Measurements from ENCODE around the gene ACTA2. TPM values are rescaled to one million over a fixed set of nuclear protein-coding genes. Genes with fewer than 3 reads are reported as not detected.
A peak's percentile ranks its signal among the peaks of the same experiment; 100 is the strongest.

Gene ACTA2
- total and polyA plus RNA-seq, 2 donors (not counting 1 experiment from before 2014, with no cell fraction given), result 1.8 to 3.7 TPM

- TF ChIP-seq, protein P1, sequence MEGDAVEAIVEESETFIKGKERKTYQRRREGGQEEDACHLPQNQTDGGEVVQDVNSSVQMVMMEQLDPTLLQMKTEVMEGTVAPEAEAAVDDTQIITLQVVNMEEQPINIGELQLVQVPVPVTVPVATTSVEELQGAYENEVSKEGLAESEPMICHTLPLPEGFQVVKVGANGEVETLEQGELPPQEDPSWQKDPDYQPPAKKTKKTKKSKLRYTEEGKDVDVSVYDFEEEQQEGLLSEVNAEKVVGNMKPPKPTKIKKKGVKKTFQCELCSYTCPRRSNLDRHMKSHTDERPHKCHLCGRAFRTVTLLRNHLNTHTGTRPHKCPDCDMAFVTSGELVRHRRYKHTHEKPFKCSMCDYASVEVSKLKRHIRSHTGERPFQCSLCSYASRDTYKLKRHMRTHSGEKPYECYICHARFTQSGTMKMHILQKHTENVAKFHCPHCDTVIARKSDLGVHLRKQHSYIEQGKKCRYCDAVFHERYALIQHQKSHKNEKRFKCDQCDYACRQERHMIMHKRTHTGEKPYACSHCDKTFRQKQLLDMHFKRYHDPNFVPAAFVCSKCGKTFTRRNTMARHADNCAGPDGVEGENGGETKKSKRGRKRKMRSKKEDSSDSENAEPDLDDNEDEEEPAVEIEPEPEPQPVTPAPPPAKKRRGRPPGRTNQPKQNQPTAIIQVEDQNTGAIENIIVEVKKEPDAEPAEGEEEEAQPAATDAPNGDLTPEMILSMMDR (IDR thresholded peaks at IDR 0.05), result no peak
- no peak for TF ChIP-seq EZH2 (IDR thresholded peaks at IDR 0.05; ENCODE audit: borderline replicate concordance, insufficient read depth, low read depth, low read length, poor library complexity, severe bottlenecking)
- Mint-ChIP-seq H3K27me3 (no peaks in the 10 kb centered on the region), H3K4me1 (peaks cover 64% of the 10 kb centered on the region), H3K9me3 (ENCODE audit: insufficient read depth) (no peaks in the 10 kb centered on the region), H3K4me3 (peak overlapping the region; percentile 49), H3K27ac (peak overlapping the region; percentile 84)
- ChIA-PET POLR2A (interaction anchor here (0.7 to 4.1 kb wide), 3 partner anchors 12 to 19 kb away, joined by 3 to 47 read pairs (median 17); partner anchors contain the start of gene STAMBPL1), CTCF (interaction anchor here (0.9 to 6.7 kb wide), 6 partner anchors 13 to 67 kb away, joined by 3 to 63 read pairs (median 22); no protein-coding TSS in a partner anchor)
- no peak overlapping the region for H3K9ac ChIP-seq (ENCODE audit: low read length)
- no peak for ATAC-seq (ENCODE audit: low read depth)
- H3K4me1 ChIP-seq (ENCODE audit: control insufficient read depth in 2 of 2, insufficient read depth in 2 of 2, low read length in 2 of 2), result peaks cover 38 to 65% of the 10 kb centered on the region in 2 donors
- no peaks in the 10 kb centered on the region for H3K27me3 ChIP-seq (replicated peaks in 1 of 4; ENCODE audit: control extremely low read depth in 1 of 4, control insufficient read depth in 3 of 4, insufficient read depth in 4 of 4, low read length in 3 of 4)
- H3K79me2 ChIP-seq (ENCODE audit: control insufficient read depth, insufficient read depth, low read length), result peaks cover 21% of the 10 kb centered on the region
- no peak overlapping the region for H2AFZ ChIP-seq (ENCODE audit: insufficient read depth, low read depth, low read length, poor library complexity, severe bottlenecking)
- intact Hi-C loops (cut with micrococcal nuclease), result loop anchor here (2.0 kb wide), 1 partner anchor 33 kb away; no protein-coding TSS in a partner anchor
- H3K27ac ChIP-seq (ENCODE audit: low read length in 2 of 2), result peak overlapping the region in 1 of 2 donors; percentile 81
- WGBS (ENCODE audit: insufficient coverage), result 86% methylated on average over 2 of the region's 2 CpGs
- no peak for DNase-seq
- H3K4me3 ChIP-seq (ENCODE audit: control extremely low read depth in 1 of 5, extremely low read depth in 1 of 5, insufficient read depth in 1 of 5, low read depth in 2 of 5, low read length in 4 of 5), result no peak overlapping the region
- H3K4me2 ChIP-seq (replicated peaks; ENCODE audit: low read depth, low read length, poor library complexity, severe bottlenecking), result no peak overlapping the region
- H3K36me3 ChIP-seq (replicated peaks in 1 of 2; ENCODE audit: control extremely low read depth in 1 of 2, control insufficient read depth in 1 of 2, extremely low read depth in 1 of 2, insufficient read depth in 2 of 2, low read length in 1 of 2), result peaks cover 4 to 27% of the 10 kb centered on the region in 2 experiments
- no peaks in the 10 kb centered on the region for H4K20me1 ChIP-seq (ENCODE audit: control insufficient read depth, insufficient read depth, low read length, poor library complexity, severe bottlenecking)
- no peaks in the 10 kb centered on the region for H3K9me3 ChIP-seq (ENCODE audit: control extremely low read depth in 1 of 3, control insufficient read depth in 2 of 3, insufficient read depth in 1 of 3, low read length in 2 of 3)
Measured at GRCh38 chr10:88899886-88900285, 52.7 kb downstream of the ACTA2 start.

GRCh38 chr10:88898727-88899126 is 53.8 kb downstream of the ACTA2 start:
- TF ChIP-seq, protein P1 (IDR thresholded peaks at IDR 0.05), result no peak
- no peak for TF ChIP-seq EZH2 (IDR thresholded peaks at IDR 0.05; ENCODE audit: borderline replicate concordance, insufficient read depth, low read depth, low read length, poor library complexity, severe bottlenecking)
- no peaks in the 10 kb centered on the region for H3K9me3 ChIP-seq (ENCODE audit: control extremely low read depth in 1 of 3, control insufficient read depth in 2 of 3, insufficient read depth in 1 of 3, low read length in 2 of 3)
- CTCF ChIA-PET, result interaction anchor here (4.2 to 6.7 kb wide), 3 partner anchors 12 to 63 kb away, joined by 29 to 63 read pairs (median 46); no protein-coding TSS in a partner anchor
- peaks cover 38 to 65% of the 10 kb centered on the region in 2 donors for H3K4me1 ChIP-seq (ENCODE audit: control insufficient read depth in 2 of 2, insufficient read depth in 2 of 2, low read length in 2 of 2)
- Mint-ChIP-seq H3K27ac (peak overlapping the region; percentile 93), H3K27me3 (no peaks in the 10 kb centered on the region), H3K9me3 (ENCODE audit: insufficient read depth) (no peaks in the 10 kb centered on the region), H3K4me1 (peaks cover 69% of the 10 kb centered on the region), H3K4me3 (peak overlapping the region; percentile 82)
- no peaks in the 10 kb centered on the region for H4K20me1 ChIP-seq (ENCODE audit: control insufficient read depth, insufficient read depth, low read length, poor library complexity, severe bottlenecking)
- no peak for ATAC-seq (ENCODE audit: low read depth)
- peak overlapping the region; percentile 13 for H2AFZ ChIP-seq (ENCODE audit: insufficient read depth, low read depth, low read length, poor library complexity, severe bottlenecking)
- H3K27ac ChIP-seq (ENCODE audit: low read length in 2 of 2), result no peak overlapping the region
- peak overlapping the region; percentile 52 for H3K4me2 ChIP-seq (replicated peaks; ENCODE audit: low read depth, low read length, poor library complexity, severe bottlenecking)
- H3K79me2 ChIP-seq (ENCODE audit: control insufficient read depth, insufficient read depth, low read length), result peaks cover 23% of the 10 kb centered on the region
- no peaks in the 10 kb centered on the region for H3K27me3 ChIP-seq (replicated peaks in 1 of 4; ENCODE audit: control extremely low read depth in 1 of 4, control insufficient read depth in 3 of 4, insufficient read depth in 4 of 4, low read length in 3 of 4)
- peaks cover 4 to 25% of the 10 kb centered on the region in 2 experiments for H3K36me3 ChIP-seq (replicated peaks in 1 of 2; ENCODE audit: control extremely low read depth in 1 of 2, control insufficient read depth in 1 of 2, extremely low read depth in 1 of 2, insufficient read depth in 2 of 2, low read length in 1 of 2)
- 40% methylated on average over 2 of the region's 3 CpGs for WGBS (ENCODE audit: insufficient coverage)
- H3K9ac ChIP-seq (ENCODE audit: low read length), result no peak overlapping the region
- intact Hi-C loops (cut with micrococcal nuclease), result no loop called here
- POLR2A ChIA-PET, result interaction anchor here (0.7 to 4.1 kb wide), 3 partner anchors 12 to 18 kb away, joined by 3 to 47 read pairs (median 4); partner anchors contain the start of gene STAMBPL1
- peak; percentile 59 for DNase-seq
- H3K4me3 ChIP-seq (ENCODE audit: control extremely low read depth in 1 of 5, extremely low read depth in 1 of 5, insufficient read depth in 1 of 5, low read depth in 2 of 5, low read length in 4 of 5), result peak overlapping the region in 1 of 5 experiments; percentile 34
